HG03442 (cell line): Measurements from ENCODE around the gene C8G.

ENCODE experiments used
- ATAC-seq: cut with Tn5 transposase; IDR thresholded peaks from one replicate; pipeline ENCODE4 v1.9.1; 2021; ENCODE audit warnings: mild to moderate bottlenecking, moderate library complexity; ENCODE audit not compliant: unreplicated experiment

The C8G gene

GRCh38 chr9:136952876-136953770 lies 8.1 kb downstream of the C8G start:
- ATAC-seq = no peak

GRCh38 chr9:136953771-136954269 lies 8.8 kb downstream of the C8G start:
- ATAC-seq = no peak

- no peak for ATAC-seq
Observed at GRCh38 chr9:136954270-136955083, 9.4 kb downstream of the C8G start.

GRCh38 chr9:136955202-136955942 lies 10.3 kb downstream of the C8G start:
- ATAC-seq = no peak

GRCh38 chr9:136955943-136956335 lies 10.9 kb downstream of the C8G start:
- ATAC-seq = no peak

- no peak for ATAC-seq
Observed at GRCh38 chr9:136956604-136957003, 11.6 kb downstream of the C8G start.

GRCh38 chr9:136957461-136957860 lies 12.4 kb downstream of the C8G start:
- ATAC-seq = no peak

GRCh38 chr9:136957901-136958300 lies 12.9 kb downstream of the C8G start:
- ATAC-seq = no peak

GRCh38 chr9:136958473-136958872 lies 13.4 kb downstream of the C8G start:
- ATAC-seq = no peak

GRCh38 chr9:136958898-136959850 lies 14.1 kb downstream of the C8G start:
- no peak for ATAC-seq

- ATAC-seq = no peak
Observed at GRCh38 chr9:136960212-136960937, 15.3 kb downstream of the C8G start.

- ATAC-seq = no peak
Observed at GRCh38 chr9:136960938-136961275, 15.9 kb downstream of the C8G start.

GRCh38 chr9:136961279-136962065 lies 16.4 kb downstream of the C8G start:
- no peak for ATAC-seq

GRCh38 chr9:136962163-136962562 lies 17.1 kb downstream of the C8G start:
- ATAC-seq = no peak

- ATAC-seq = no peak
Observed at GRCh38 chr9:136962701-136963248, 17.7 kb downstream of the C8G start.

- ATAC-seq = no peak
Observed at GRCh38 chr9:136963341-136963740, 18.3 kb downstream of the C8G start.

- ATAC-seq = no peak
Observed at GRCh38 chr9:136963751-136964150, 18.7 kb downstream of the C8G start.

GRCh38 chr9:136964171-136964689 lies 19.2 kb downstream of the C8G start:
- no peak for ATAC-seq
